Neural progenitor cell (in vitro differentiated cells): ENCODE data around the gene LYPD5. TPM values are rescaled to one million over a fixed set of nuclear protein-coding genes. Genes with fewer than 3 reads are reported as not detected.

Experiments
- DNase-seq: peaks from one replicate; pipeline ENCODE4 v3.0.0-alpha.2; 2016; ENCODE audit warnings: low spot score
- H2AFZ ChIP-seq: fragments of 200-600 bp; sonication (generic); replicated peaks from 2 replicates; pipeline ENCODE4 v1.6.1; 2016; ENCODE audit warnings: antibody characterized with exemption
- H3F3A ChIP-seq: fragments of 200-600 bp; sonication (generic); 2 replicates; pipeline ENCODE4 v1.6.1; 2016; ENCODE audit warnings: antibody characterized with exemption, low read depth
- H3K27ac ChIP-seq: fragments of 200-600 bp; sonication (generic); 2 replicates; pipeline ENCODE4 v1.5.1; 2016; ENCODE audit warnings: mild to moderate bottlenecking
- H3K27me3 ChIP-seq: fragments of 200-600 bp; sonication (generic); 2 replicates; pipeline ENCODE4 v1.6.1; 2016; ENCODE audit warnings: mild to moderate bottlenecking, moderate library complexity
- H3K36me3 ChIP-seq: fragments of 200-600 bp; sonication (generic); 2 replicates; pipeline ENCODE4 v1.5.1; 2016
- H3K4me1 ChIP-seq: fragments of 200-600 bp; sonication (generic); 2 replicates; pipeline ENCODE4 v1.6.1; 2016; ENCODE audit warnings: mixed run types
- H3K4me2 ChIP-seq: fragments of 200-600 bp; sonication (generic); 2 replicates; pipeline ENCODE4 v1.6.1; 2016
- H3K4me3 ChIP-seq: fragments of 200-600 bp; sonication (generic); 2 replicates; pipeline ENCODE4 v1.5.1; 2016
- H3K79me2 ChIP-seq: fragments of 200-600 bp; sonication (generic); 2 replicates; pipeline ENCODE4 v1.6.1; 2016; ENCODE audit warnings: low read depth
- H3K9ac ChIP-seq: fragments of 200-600 bp; sonication (generic); 2 replicates; pipeline ENCODE4 v1.6.1; 2016
- H3K9me3 ChIP-seq: fragments of 200-600 bp; sonication (generic); 2 replicates; pipeline ENCODE4 v1.5.1; 2016; ENCODE audit warnings: low read depth
- H4K20me1 ChIP-seq: fragments of 200-600 bp; sonication (generic); 2 replicates; pipeline ENCODE4 v1.6.1; 2016; ENCODE audit warnings: low read depth
- H3K27ac Mint-ChIP-seq: 3 replicates; pipeline ENCODE4 v1.8.0; 2021; ENCODE audit warnings: mixed read lengths
- H3K27me3 Mint-ChIP-seq: 2 replicates; pipeline ENCODE4 v1.8.0; 2022; ENCODE audit warnings: low read depth, mild to moderate bottlenecking, inconsistent platforms, moderate library complexity, mixed read lengths; ENCODE audit not compliant: insufficient read depth
- H3K36me3 Mint-ChIP-seq: 3 replicates; pipeline ENCODE4 v1.8.0; 2021; ENCODE audit warnings: mixed read lengths
- H3K4me1 Mint-ChIP-seq: 3 replicates; pipeline ENCODE4 v1.8.0; 2021; ENCODE audit warnings: mixed read lengths
- H3K4me3 Mint-ChIP-seq: 3 replicates; pipeline ENCODE4 v1.8.0; 2021; ENCODE audit warnings: mild to moderate bottlenecking, moderate library complexity, mixed read lengths
- H3K9me3 Mint-ChIP-seq: 3 replicates; pipeline ENCODE4 v1.8.0; 2020; ENCODE audit warnings: mixed read lengths
- CTCF ChIP-seq: fragments of 200-600 bp; sonication (generic); IDR thresholded peaks from 2 replicates; pipeline ENCODE4 v1.5.1; 2017; ENCODE audit warnings: antibody characterized with exemption, mild to moderate bottlenecking
- EZH2 ChIP-seq: fragments of 200-600 bp; sonication (generic); IDR thresholded peaks from 2 replicates; pipeline ENCODE4 v1.6.1; 2017; ENCODE audit warnings: antibody characterized with exemption, mild to moderate bottlenecking, moderate library complexity
- EZH2phosphoT487 ChIP-seq: fragments of 200-600 bp; sonication (generic); IDR thresholded peaks from 2 replicates; pipeline ENCODE4 v1.6.1; 2017; ENCODE audit warnings: antibody characterized with exemption
- total RNA-seq: library from RNA; depleted of rRNA; stranded (reverse); fragments of >200 nt; gene quantifications from 2 replicates; pipeline ENCODE4 v1.2.3, GENCODE V29; 2015; ENCODE audit warnings: low replicate concordance

LYPD5 gene
- total RNA-seq, 1 donor from 2014 or later, result not detected

- no peaks in the 10 kb centered on the region for H3K27me3 ChIP-seq
- TF ChIP-seq CTCF, result no peak
- no peak for TF ChIP-seq EZH2
- no peak for TF ChIP-seq EZH2phosphoT487
- no peaks in the 10 kb centered on the region for H4K20me1 ChIP-seq
- no peaks in the 10 kb centered on the region for H3K9me3 Mint-ChIP-seq
- peaks cover 18% of the 10 kb centered on the region for H3K4me1 Mint-ChIP-seq
- H3K4me1 ChIP-seq, result no peaks in the 10 kb centered on the region
- H2AFZ ChIP-seq, result no peak overlapping the region
- H3K27ac Mint-ChIP-seq, result no peak overlapping the region
- peaks cover 30% of the 10 kb centered on the region for H3K79me2 ChIP-seq
- no peak overlapping the region for H3K4me3 ChIP-seq
- H3K9ac ChIP-seq, result no peak overlapping the region
- H3K4me2 ChIP-seq, result no peak overlapping the region
- H3K27ac ChIP-seq, result no peak overlapping the region
- peaks cover 6% of the 10 kb centered on the region for H3F3A ChIP-seq
- H3K27me3 Mint-ChIP-seq, result peaks cover 5% of the 10 kb centered on the region
- DNase-seq, result no peak
- H3K36me3 ChIP-seq, result no peaks in the 10 kb centered on the region
- no peak overlapping the region for H3K4me3 Mint-ChIP-seq
- H3K36me3 Mint-ChIP-seq, result peaks cover 28% of the 10 kb centered on the region
- H3K9me3 ChIP-seq, result no peaks in the 10 kb centered on the region
Observed at GRCh38 chr19:43752287-43752875, 49.9 kb downstream of the LYPD5 start.

GRCh38 chr19:43751466-43752220, 50.6 kb downstream of the LYPD5 start:
- TF ChIP-seq EZH2 (no peak), EZH2phosphoT487 (no peak)
- H2AFZ ChIP-seq, result no peak overlapping the region
- no peaks in the 10 kb centered on the region for H3K27me3 ChIP-seq
- H3K9me3 Mint-ChIP-seq, result no peaks in the 10 kb centered on the region
- H3K27me3 Mint-ChIP-seq, result peaks cover 5% of the 10 kb centered on the region
- peaks cover 28% of the 10 kb centered on the region for H3K36me3 Mint-ChIP-seq
- H3K9me3 ChIP-seq, result no peaks in the 10 kb centered on the region
- H3K79me2 ChIP-seq, result peaks cover 30% of the 10 kb centered on the region
- H4K20me1 ChIP-seq, result no peaks in the 10 kb centered on the region
- no peaks in the 10 kb centered on the region for H3K4me1 ChIP-seq
- peaks cover 6% of the 10 kb centered on the region for H3F3A ChIP-seq
- H3K4me1 Mint-ChIP-seq, result peaks cover 18% of the 10 kb centered on the region
- no peak for DNase-seq
- H3K9ac ChIP-seq, result no peak overlapping the region
- no peak overlapping the region for H3K4me3 ChIP-seq
- H3K27ac ChIP-seq, result no peak overlapping the region
- no peaks in the 10 kb centered on the region for H3K36me3 ChIP-seq
- peak overlapping the region; percentile 1 for H3K4me3 Mint-ChIP-seq
- no peak overlapping the region for H3K27ac Mint-ChIP-seq
- no peak overlapping the region for H3K4me2 ChIP-seq

- Mint-ChIP-seq H3K9me3 (no peaks in the 10 kb centered on the region), H3K27ac (no peak overlapping the region), H3K4me1 (peaks cover 11% of the 10 kb centered on the region), H3K36me3 (peaks cover 33% of the 10 kb centered on the region), H3K4me3 (no peak overlapping the region), H3K27me3 (peaks cover 2% of the 10 kb centered on the region)
- H3K79me2 ChIP-seq, result peaks cover 25% of the 10 kb centered on the region
- no peaks in the 10 kb centered on the region for H3K9me3 ChIP-seq
- H3K4me1 ChIP-seq, result no peaks in the 10 kb centered on the region
- no peaks in the 10 kb centered on the region for H3K36me3 ChIP-seq
- no peak overlapping the region for H2AFZ ChIP-seq
- no peak overlapping the region for H3K27ac ChIP-seq
- no peak for DNase-seq
- peaks cover 3% of the 10 kb centered on the region for H4K20me1 ChIP-seq
- H3K4me3 ChIP-seq, result no peak overlapping the region
- no peak overlapping the region for H3K9ac ChIP-seq
- H3K27me3 ChIP-seq, result no peaks in the 10 kb centered on the region
- H3K4me2 ChIP-seq, result no peak overlapping the region
- TF ChIP-seq EZH2phosphoT487 (no peak), CTCF (no peak), EZH2 (no peak)
- peaks cover 3% of the 10 kb centered on the region for H3F3A ChIP-seq
Observed at GRCh38 chr19:43749898-43750297, 52.3 kb downstream of the LYPD5 start.

- peaks cover 24% of the 10 kb centered on the region for H3K79me2 ChIP-seq
- H3K27ac ChIP-seq, result no peak overlapping the region
- H3K9me3 Mint-ChIP-seq, result no peaks in the 10 kb centered on the region
- no peaks in the 10 kb centered on the region for H3K9me3 ChIP-seq
- no peaks in the 10 kb centered on the region for H3K4me1 ChIP-seq
- peaks cover 38% of the 10 kb centered on the region for H3K36me3 Mint-ChIP-seq
- TF ChIP-seq EZH2, result no peak
- no peak for TF ChIP-seq CTCF
- no peaks in the 10 kb centered on the region for H3K27me3 ChIP-seq
- H2AFZ ChIP-seq, result no peak overlapping the region
- H3K27ac Mint-ChIP-seq, result no peak overlapping the region
- H3K27me3 Mint-ChIP-seq, result peaks cover 2% of the 10 kb centered on the region
- DNase-seq, result no peak
- H3K4me3 Mint-ChIP-seq, result no peak overlapping the region
- no peak overlapping the region for H3K9ac ChIP-seq
- H3K36me3 ChIP-seq, result no peaks in the 10 kb centered on the region
- peaks cover 9% of the 10 kb centered on the region for H3K4me1 Mint-ChIP-seq
- H3F3A ChIP-seq, result peaks cover 3% of the 10 kb centered on the region
- peaks cover 6% of the 10 kb centered on the region for H4K20me1 ChIP-seq
- H3K4me3 ChIP-seq, result no peak overlapping the region
- H3K4me2 ChIP-seq, result no peak overlapping the region
Observed at GRCh38 chr19:43749152-43749551, 53.1 kb downstream of the LYPD5 start.
